GM06990 (cell line): ENCODE data around the gene KRT33B.

Experiments used
- DNase-seq: peaks from one replicate; pipeline ENCODE4 v3.0.0-alpha.2; 2011; ENCODE audit not compliant: insufficient read length; ENCODE audit errors: extremely low read depth
- H3K27me3 ChIP-seq: replicated peaks from 2 replicates; pipeline ENCODE4 v1.6.0; 2011; ENCODE audit warnings: low read length; ENCODE audit not compliant: control insufficient read depth, insufficient read depth
- H3K36me3 ChIP-seq: 2 replicates; pipeline ENCODE4 v1.5.1; 2011; ENCODE audit warnings: low read length; ENCODE audit not compliant: control insufficient read depth, insufficient read depth
- H3K4me3 ChIP-seq: replicated peaks from 2 replicates; pipeline ENCODE4 v1.5.1; 2011; ENCODE audit warnings: low read depth, mild to moderate bottlenecking, control low read depth, low read length
- TF ChIP-seq, protein P1 (sequence below): IDR thresholded peaks from 2 replicates; pipeline ENCODE4 v1.5.1; 2011; ENCODE audit warnings: low read length, control low read depth, mild to moderate bottlenecking, inconsistent platforms; ENCODE audit not compliant: insufficient read depth, poor library complexity, severe bottlenecking

The KRT33B gene

DNA sequence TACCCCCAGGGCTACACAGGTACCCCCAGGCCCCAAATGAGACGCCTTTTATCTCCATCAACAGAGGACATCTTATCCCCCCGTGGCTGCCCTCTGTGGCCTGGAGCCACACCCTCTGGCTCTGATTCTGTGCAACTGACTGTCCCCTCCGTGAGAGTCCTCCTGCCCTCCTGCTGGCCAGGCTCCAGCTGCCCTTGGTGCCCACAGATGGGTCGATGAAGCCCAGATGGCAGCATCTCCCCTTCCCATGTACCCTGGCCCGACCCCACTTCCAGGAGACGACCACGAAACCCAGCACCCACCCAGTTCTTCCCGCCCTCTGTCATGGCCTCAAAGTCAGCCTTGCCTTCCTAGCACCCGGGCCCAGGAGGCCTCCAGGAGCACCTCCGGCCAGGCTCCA lies 44.5 kb downstream of the KRT33B start:
- TF ChIP-seq, protein P1, sequence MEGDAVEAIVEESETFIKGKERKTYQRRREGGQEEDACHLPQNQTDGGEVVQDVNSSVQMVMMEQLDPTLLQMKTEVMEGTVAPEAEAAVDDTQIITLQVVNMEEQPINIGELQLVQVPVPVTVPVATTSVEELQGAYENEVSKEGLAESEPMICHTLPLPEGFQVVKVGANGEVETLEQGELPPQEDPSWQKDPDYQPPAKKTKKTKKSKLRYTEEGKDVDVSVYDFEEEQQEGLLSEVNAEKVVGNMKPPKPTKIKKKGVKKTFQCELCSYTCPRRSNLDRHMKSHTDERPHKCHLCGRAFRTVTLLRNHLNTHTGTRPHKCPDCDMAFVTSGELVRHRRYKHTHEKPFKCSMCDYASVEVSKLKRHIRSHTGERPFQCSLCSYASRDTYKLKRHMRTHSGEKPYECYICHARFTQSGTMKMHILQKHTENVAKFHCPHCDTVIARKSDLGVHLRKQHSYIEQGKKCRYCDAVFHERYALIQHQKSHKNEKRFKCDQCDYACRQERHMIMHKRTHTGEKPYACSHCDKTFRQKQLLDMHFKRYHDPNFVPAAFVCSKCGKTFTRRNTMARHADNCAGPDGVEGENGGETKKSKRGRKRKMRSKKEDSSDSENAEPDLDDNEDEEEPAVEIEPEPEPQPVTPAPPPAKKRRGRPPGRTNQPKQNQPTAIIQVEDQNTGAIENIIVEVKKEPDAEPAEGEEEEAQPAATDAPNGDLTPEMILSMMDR, result no peak
- no peak overlapping the region for H3K4me3 ChIP-seq
- no peaks in the 10 kb centered on the region; the same call in 1 of the 2 replicates for H3K27me3 ChIP-seq
- no peak for DNase-seq
- H3K36me3 ChIP-seq, result no peaks in the 10 kb centered on the region

DNA sequence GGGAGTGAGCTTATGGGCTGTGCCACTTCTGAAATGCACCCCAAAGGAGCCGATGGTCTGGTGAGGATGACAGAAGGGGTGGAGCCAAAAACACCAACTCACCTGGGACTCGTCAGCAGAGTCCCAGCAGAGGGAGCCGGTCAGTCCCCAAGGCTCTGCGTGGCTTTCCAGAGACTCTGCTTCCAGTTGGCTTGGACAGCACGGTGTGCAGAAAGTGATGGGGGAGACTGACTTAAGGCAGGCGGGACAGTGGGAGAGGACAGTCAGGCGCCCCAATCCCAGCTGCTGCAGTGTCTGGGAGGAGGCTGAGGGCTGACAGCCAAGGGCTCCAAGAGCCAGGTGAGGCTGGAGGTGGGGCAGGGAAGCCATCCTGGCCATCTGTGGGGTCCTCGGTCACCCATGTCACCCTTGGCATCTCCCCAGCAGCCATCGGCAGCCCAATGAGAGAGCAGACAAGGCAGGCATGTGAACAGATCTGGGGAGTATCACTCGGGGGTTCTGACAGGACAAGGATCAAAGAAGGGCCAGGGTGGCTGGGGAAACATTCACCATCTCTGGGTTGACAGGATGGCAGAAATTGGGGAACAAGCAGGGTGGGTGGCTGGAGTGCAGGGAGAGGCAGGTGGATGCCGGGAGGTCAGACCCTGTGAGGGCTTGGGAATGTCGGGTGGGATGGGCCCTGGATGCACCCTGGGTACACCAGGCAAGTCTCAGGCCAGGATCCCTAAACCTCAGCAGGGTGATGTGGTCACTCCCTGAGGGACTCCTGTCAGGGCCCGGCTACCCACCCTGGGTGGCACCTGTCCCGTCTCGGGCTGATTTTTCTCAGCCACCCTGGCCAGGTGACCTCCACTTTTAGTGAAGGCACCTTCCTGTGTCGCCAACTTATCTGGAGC lies 45.2 kb downstream of the KRT33B start:
- Histone ChIP-seq H3K36me3 (no peaks in the 10 kb centered on the region), H3K4me3 (no peak overlapping the region), H3K27me3 (no peaks in the 10 kb centered on the region; the same call in 1 of the 2 replicates)
- no peak for DNase-seq
- TF ChIP-seq, protein P1, result no peak

DNA sequence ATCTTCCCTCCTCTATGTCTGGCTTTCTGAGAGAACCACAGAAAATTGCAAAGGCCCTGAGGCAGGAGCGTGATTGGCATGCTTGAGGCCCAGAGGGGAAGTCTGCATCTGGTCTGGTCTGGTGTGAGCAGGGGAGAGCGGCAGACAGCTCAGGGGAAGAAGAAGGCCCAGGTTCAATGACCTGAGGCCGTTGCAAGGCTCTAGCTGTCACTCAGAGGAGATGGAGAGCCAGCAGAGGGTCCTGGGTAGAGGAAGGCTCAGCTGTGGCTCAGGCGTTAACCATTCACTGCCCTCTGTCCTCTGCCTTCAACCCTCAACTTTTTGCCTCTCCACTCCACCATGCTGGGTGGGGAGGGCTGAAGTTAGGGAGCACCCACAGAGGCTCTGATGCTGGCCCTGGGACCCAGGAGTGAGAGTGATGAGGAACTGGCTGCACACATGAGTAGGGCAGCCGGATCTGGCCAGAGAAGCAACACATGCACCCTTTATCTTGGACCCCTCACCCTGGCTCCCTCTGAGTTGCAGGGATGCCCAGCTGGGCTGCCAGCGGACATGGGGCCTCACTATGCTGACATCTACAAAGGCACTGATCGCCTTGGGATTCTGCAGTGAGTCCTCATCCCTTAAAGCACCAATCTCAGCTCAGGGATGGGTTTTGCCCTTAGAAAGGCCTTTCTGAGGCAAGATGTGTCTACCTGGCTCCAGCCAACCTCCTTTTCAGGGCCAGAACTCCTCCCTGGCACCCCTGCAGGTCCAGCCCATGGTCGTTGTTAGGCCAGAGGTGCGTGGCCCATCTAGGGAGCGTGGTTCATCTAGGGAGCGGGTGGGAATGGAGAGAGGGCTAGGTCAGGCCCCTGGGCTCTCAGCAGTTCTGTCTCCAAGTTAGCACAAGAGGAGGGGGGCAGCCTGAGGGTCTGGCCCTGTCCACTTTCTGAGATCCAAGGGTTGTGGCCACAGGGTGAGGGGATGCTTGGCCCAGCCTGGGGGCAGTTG lies 46.4 kb downstream of the KRT33B start:
- no peaks in the 10 kb centered on the region; the same call in 1 of the 2 replicates for H3K27me3 ChIP-seq
- no peak for DNase-seq
- no peaks in the 10 kb centered on the region for H3K36me3 ChIP-seq
- TF ChIP-seq, protein P1, result no peak
- H3K4me3 ChIP-seq, result no peak overlapping the region

DNA sequence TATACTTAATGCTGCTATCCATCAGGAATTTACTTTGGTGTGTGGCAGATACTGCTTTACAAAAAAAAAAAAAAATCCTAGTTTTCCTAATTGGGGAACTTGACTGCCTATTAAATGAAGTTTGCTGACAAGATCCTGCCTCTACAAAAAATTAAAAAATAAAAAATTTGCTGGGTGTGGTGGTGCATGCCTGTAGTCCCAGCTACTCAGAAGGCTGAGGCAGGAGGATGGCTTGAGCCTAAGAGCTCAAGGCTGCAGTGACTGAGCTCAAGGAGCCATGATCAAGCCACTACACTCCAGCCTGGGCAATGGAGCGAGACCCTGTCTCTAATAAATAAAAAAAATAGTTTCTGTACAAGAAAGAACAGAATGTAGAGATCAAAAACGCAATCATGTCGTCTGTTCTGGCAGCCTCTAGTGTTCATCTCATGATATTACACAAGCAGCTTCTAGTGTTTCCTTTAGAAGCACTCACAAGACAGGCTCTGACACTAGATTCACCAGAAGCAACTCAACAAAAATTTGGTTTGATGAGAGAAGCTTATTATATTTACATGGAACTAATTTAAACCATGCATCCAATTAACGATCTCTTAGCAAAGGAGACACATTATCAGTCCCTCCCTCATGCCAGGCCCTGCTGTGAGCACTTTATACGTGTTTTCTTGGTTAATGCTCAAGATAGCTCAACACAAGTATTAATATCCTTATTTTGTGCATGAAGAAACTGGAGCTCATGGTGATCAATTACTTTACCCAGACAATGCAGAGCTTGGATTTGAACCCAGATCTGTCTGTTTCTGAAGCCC lies 47.3 kb downstream of the KRT33B start:
- TF ChIP-seq, protein P1, result peak; percentile 76
- DNase-seq, result no peak
- Histone ChIP-seq H3K27me3 (no peaks in the 10 kb centered on the region; the same call in 1 of the 2 replicates), H3K36me3 (no peaks in the 10 kb centered on the region), H3K4me3 (no peak overlapping the region)

DNA sequence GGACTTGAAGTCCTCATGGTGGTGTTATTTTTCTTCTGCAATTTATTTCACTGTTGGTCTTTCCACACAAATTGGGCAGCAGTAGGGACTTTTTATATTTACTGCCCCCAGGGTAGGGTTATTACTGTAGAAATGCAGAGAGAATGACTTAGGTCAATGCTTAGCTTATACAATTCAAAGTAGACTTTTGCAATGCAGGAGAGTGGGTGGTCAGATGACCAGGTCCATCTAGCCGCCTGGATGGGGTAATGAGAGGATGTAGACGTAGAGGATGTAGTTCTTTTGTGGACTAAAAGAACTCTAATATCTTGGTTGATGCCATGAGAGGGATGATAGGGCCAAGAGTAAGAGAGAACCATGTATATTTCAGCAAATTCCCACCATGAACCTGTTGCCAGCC lies 51.4 kb downstream of the KRT33B start:
- Histone ChIP-seq H3K27me3 (no peaks in the 10 kb centered on the region; the same call in 1 of the 2 replicates), H3K4me3 (no peak overlapping the region), H3K36me3 (no peaks in the 10 kb centered on the region)
- DNase-seq, result no peak
- TF ChIP-seq, protein P1, result no peak
